Ureter (tissue), 1 donor: Measurements from ENCODE around the gene SDHA. TPM values are rescaled to one million over a fixed set of nuclear protein-coding genes. Genes with fewer than 3 reads are reported as not detected.
"Not testable (repeated sequence)": the region's sequence is repeated elsewhere in the genome, so short reads cannot be mapped to it uniquely, and the experiment has no call there.

Experiments used
- DNase-seq: peaks from one replicate; pipeline ENCODE4 v3.0.0-alpha.2; 2020; ENCODE audit warnings: low spot score
- total RNA-seq: library from RNA; stranded (reverse); gene quantifications from one replicate; pipeline ENCODE4 v1.2.4, GENCODE V29; 2023
- donor health status: DM: yes; HTN: yes; CAD: no.

SDHA gene
- total RNA-seq, 1 donor from 2014 or later, result 98.2 TPM

DNA sequence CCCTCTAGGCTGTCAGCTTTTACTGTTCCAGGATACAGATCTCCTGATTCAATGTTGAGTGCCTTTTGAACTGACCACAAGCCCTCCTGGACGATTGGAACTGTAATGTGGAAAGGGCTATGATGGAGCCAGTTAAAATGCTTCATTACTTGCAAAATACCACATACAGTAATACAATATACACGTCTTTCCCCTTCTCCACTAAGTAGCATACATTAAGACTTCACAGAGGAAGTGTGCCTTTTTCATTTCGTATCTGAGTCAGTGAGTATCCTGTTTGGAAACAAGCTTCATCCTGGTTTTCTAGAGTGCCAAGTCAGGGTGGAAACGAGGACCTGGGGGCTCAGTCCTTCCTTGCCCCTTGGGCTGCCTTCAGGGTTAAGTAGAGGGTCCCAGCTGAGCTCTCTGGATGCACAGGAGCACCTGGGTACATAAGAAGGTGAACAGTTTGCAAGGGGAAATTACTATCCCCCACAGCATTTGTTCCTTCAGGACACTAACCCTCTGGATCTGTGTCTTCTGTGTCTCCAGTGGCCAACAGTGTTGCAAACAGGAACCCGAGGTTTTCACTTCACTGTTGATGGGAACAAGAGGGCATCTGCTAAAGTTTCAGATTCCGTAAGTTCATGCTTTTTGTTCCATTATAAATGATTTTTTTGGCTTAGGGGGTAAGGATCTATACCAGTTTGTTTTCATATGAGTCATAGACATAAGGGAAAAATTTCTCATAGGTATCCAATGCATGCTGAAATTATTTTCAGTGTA lies 5.0 kb downstream of the SDHA start:
- DNase-seq, result not testable (repeated sequence)

GRCh38 chr5:223791-224190 lies 5.7 kb downstream of the SDHA start:
- no peak for DNase-seq

DNA sequence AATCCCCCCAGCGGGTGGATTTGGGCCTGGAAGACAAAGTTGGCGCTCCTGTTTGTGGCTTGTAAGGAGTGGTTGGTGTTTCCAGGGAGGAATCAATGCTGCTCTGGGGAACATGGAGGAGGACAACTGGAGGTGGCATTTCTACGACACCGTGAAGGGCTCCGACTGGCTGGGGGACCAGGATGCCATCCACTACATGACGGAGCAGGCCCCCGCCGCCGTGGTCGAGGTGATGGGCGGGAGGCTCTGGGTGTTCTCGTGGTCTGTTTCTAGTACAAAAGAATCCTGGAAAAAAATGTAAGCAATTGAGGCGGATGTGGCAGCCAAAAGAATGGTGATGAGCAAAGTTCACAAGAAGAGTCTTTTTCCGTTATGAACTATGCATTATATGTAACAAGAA lies 7.2 kb downstream of the SDHA start:
- no peak for DNase-seq

DNA sequence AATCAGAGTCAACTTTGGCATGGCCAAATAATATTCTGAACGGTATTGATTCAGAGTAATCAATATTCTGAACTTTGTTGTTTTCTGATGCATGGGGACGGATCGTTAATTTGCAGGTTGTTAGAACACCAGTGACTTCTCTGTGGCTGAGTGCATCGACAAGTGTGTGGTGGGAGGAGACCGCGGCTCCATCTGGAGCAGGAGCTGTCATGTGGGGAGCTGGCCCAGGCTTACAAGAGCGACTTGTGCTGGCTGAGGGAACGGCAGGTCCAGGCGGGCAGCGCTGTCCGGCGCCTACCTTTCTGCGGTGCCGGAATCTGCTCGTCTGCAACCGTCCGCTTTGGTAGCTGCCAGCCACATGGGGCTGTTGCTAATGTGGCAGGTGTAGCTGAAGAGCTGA lies 9.3 kb downstream of the SDHA start:
- not testable (repeated sequence) for DNase-seq

DNA sequence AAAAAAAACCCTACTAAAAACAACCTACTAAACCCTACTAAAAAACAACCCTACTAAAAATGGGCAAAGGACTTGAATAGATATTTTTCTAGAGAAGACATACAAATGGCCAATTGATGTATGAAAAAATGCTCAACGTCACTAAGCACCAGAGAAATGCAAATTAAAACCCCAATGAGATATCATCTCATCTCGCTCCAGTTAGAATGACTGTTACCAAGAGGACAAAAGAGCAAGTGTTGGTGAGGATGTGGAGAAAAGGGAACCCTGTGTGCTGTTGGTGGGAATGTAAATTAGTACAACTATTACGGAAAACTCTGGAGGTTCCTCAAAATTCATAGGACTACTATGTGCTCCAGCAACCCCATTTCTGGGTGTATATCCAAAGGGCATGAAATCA lies 10.8 kb downstream of the SDHA start:
- no peak for DNase-seq

DNA sequence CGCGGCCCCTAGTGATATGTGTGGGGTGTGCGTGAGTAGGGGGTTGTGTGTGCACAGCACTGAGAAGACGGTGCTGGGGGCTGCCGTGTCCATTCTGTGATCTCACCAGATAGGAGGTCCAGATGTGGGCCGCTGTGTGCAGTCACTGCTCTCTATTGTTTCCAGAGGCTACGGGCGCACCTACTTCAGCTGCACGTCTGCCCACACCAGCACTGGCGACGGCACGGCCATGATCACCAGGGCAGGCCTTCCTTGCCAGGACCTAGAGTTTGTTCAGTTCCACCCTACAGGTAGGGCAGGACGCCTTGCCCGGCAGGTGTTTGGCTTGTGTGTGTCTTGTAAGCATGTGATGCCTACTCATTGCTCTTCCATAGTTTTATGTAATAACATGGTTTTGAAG lies 12.6 kb downstream of the SDHA start:
- DNase-seq, result no peak

- DNase-seq, result no peak
Observed at GRCh38 chr5:231661-232060, 13.5 kb downstream of the SDHA start.

- DNase-seq, result not testable (repeated sequence)
Observed at GRCh38 chr5:233426-233825, 15.3 kb downstream of the SDHA start.

GRCh38 chr5:234450-234849 lies 16.3 kb downstream of the SDHA start:
- DNase-seq, result no peak

GRCh38 chr5:235527-235926 lies 17.4 kb downstream of the SDHA start:
- DNase-seq, result not testable (repeated sequence)

- DNase-seq, result not testable (repeated sequence)
Observed at GRCh38 chr5:237931-238330, 19.8 kb downstream of the SDHA start.

- DNase-seq, result not testable (repeated sequence)
Observed at GRCh38 chr5:240550-240949, 22.4 kb downstream of the SDHA start.

GRCh38 chr5:241045-241669 lies 23.0 kb downstream of the SDHA start:
- DNase-seq, result not testable (repeated sequence)

DNA sequence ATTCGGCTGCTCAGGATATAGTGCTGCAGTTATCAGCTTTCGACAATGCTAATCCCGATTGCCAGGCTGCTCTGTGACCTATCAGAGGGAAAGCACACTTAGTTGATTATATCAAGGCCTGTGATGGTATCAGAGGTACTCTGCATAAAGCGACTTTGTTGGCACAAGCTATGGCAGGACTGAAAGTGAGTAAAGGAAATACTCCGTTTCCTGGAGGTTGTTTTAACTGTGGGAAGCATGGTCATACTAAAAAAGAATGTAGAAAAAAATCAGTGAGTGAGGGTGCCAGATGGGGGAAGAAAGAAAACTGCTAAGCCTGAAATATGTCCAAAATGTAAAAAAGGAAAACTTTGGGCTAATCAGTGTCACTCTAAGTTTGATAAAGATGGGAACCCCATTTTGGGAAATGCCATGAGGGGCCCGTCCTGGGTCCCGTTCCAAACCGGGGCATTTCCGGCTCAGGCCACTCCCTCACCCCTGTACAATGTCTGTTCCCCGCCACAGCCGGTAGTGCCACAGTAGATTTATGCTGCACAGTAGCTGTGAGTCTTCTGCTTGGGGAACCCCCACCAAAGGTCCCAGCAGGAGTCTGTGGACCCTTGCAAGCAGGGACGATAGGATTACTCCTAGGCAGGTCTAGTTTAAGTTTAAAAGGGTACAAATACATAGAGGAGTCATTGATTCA lies 25.7 kb downstream of the SDHA start:
- DNase-seq, result not testable (repeated sequence)

- not testable (repeated sequence) for DNase-seq
Observed at GRCh38 chr5:245717-246116, 27.6 kb downstream of the SDHA start.

DNA sequence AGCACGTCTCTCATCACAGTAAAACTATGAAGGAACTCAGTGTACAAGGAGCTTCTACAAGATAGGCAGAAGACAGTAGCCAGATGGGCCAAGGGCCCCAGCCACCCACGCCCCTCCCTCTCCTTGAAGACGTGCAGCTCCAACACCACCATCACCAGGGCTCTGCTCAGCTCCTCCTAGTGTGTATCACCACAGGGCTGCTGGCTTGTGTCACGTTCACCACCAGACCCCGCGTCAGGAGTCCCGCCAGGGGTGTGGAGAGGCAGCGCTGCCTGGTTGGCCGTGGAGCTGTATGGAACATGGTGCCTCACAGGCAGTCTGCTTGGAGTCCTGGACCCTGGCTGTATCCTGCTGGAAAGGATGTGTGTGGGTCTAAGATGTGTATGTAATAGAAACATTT lies 32.3 kb downstream of the SDHA start:
- not testable (repeated sequence) for DNase-seq

GRCh38 chr5:251016-251415 lies 32.9 kb downstream of the SDHA start:
- not testable (repeated sequence) for DNase-seq

- not testable (repeated sequence) for DNase-seq
Observed at GRCh38 chr5:251538-251937, 33.4 kb downstream of the SDHA start.

DNA sequence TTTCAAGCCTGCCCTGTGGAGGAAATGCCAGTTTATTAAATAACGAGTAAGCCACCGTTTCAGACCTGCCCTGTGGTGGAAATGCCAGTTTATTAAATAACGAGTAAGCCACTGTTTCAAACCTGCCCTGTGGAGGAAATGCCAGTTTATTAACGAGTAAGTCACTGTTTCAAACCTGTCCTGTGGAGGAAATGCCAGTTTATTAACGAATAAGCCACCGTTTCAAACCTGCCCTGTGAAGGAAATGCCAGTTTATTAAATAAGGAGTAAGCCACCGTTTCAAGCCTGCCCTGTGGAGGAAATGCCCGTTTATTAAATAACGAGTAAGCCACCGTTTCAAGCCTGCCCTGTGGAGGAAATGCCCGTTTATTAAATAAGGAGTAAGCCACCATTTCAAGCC lies 33.9 kb downstream of the SDHA start:
- DNase-seq, result not testable (repeated sequence)

DNA sequence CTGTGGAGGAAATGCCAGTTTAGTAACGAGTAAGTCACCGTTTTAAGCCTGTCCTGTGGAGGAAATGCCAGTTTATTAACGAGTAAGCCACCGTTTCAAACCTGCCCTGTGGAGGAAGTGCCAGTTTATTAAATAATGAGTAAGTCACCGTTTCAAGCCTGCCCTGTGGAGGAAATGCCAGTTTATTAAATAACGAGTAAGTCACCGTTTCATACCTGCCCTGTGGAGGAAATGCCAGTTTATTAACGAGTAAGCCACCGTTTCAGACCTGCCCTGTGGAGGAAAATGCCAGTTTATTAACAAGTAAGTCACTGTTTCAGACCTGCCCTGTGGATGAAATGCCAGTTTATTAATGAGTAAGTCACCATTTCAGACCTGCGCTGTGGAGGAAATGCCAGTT lies 34.4 kb downstream of the SDHA start:
- DNase-seq, result no peak

DNA sequence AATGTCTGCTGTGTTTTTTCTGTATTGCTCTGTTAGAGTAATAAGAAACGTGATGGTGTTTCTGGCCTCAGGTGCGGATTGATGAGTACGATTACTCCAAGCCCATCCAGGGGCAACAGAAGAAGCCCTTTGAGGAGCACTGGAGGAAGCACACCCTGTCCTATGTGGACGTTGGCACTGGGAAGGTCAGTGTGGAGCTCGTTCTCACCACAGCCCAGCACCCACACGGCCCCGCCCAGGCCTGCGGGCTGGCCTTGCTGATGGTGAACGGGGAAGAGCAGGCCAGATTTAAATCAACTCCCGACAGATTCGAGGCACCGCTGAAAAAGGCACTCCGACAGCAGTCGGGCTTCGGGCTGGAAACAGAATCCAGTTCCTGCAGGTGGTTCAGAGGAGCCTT lies 36.2 kb downstream of the SDHA start:
- not testable (repeated sequence) for DNase-seq

DNA sequence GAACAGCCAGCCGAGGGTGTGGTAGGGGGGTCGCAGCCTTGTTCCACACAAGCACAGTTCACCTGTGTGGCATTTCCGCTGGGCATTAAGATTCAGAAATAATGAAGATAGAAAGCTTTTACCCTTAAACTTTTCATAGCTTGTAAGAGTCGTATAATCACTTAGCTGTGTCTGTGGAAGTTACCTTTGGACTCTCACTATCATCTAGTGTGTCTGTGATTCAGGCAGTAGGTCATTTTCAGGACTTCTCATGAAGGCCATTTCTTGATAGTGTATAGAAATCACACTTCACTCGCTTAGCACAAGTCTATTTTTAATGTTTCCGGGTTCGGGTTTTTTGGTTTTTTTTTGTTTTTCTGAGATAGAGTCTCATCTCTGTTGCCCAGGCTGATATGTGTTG lies 37.0 kb downstream of the SDHA start:
- not testable (repeated sequence) for DNase-seq

DNA sequence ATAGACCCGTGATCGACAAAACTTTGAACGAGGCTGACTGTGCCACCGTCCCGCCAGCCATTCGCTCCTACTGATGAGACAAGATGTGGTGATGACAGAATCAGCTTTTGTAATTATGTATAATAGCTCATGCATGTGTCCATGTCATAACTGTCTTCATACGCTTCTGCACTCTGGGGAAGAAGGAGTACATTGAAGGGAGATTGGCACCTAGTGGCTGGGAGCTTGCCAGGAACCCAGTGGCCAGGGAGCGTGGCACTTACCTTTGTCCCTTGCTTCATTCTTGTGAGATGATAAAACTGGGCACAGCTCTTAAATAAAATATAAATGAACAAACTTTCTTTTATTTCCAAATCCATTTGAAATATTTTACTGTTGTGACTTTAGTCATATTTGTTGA lies 38.2 kb downstream of the SDHA start:
- not testable (repeated sequence) for DNase-seq
